CD14-positive monocyte (primary cell): ENCODE data around the gene APOC3. TPM values are rescaled to one million over a fixed set of nuclear protein-coding genes. Genes with fewer than 3 reads are reported as not detected.

Source experiments
- DNase-seq, 3 donors: peaks; one replicate each; pipeline ENCODE4 v3.0.0-alpha.2; 2011 to 2022
- H2AFZ ChIP-seq: 2 replicates; pipeline ENCODE4 v1.6.0; 2012; ENCODE audit warnings: mild to moderate bottlenecking, low read depth, low read length, inconsistent platforms; ENCODE audit not compliant: insufficient read depth, poor library complexity, severe bottlenecking
- H3K27ac ChIP-seq, 2 donors: 1 replicate in 1 of 2; 2 replicates in 1 of 2; pipeline ENCODE4 v1.5.1; 2012 to 2013; ENCODE audit warnings: low read length in 2 of 2, control low read depth in 1 of 2, inconsistent platforms in 1 of 2, low read depth in 1 of 2, mild to moderate bottlenecking in 1 of 2
- H3K27me3 ChIP-seq, 2 donors: one replicate each; pipeline versions ENCODE4 v1.6.0 to v1.6.1; 2011 to 2013; ENCODE audit warnings: low read length in 2 of 2; ENCODE audit not compliant: control insufficient read depth in 2 of 2, insufficient read depth in 2 of 2
- H3K36me3 ChIP-seq, 2 donors: replicated peaks in 1 of 2; 1 replicate in 1 of 2; 2 replicates in 1 of 2; pipeline versions ENCODE4 v1.5.1 to v1.6.1; 2012 to 2013; ENCODE audit warnings: low read length in 2 of 2, control low read depth in 1 of 2, inconsistent platforms in 1 of 2, mild to moderate bottlenecking in 1 of 2; ENCODE audit not compliant: insufficient read depth in 2 of 2, control insufficient read depth in 1 of 2
- H3K4me1 ChIP-seq, 2 donors: 1 replicate in 1 of 2; 2 replicates in 1 of 2; pipeline versions ENCODE4 v1.5.1 to v1.6.1; 2012 to 2013; ENCODE audit warnings: low read length in 2 of 2, control low read depth in 1 of 2, inconsistent platforms in 1 of 2, mild to moderate bottlenecking in 1 of 2, moderate library complexity in 1 of 2; ENCODE audit not compliant: insufficient read depth in 2 of 2, control insufficient read depth in 1 of 2
- H3K4me2 ChIP-seq: replicated peaks from 2 replicates; pipeline ENCODE3; 2012; ENCODE audit warnings: low read length, moderate library complexity, mild to moderate bottlenecking; ENCODE audit not compliant: poor library complexity, severe bottlenecking; ENCODE audit errors: extremely low read depth
- H3K4me3 ChIP-seq, 3 experiments: fragments of 200-600 bp in 1 of 3; sonication (generic) in 1 of 3; replicated peaks in 1 of 3; 1 replicate in 2 of 3; 2 replicates in 1 of 3; pipeline ENCODE4 v1.5.1; 2011 to 2013; ENCODE audit warnings: low read length in 3 of 3, mild to moderate bottlenecking in 3 of 3, control low read depth in 2 of 3, low read depth in 2 of 3, inconsistent platforms in 1 of 3, moderate library complexity in 1 of 3
- H3K79me2 ChIP-seq: 2 replicates; pipeline ENCODE4 v1.6.0; 2012; ENCODE audit warnings: mild to moderate bottlenecking, control low read depth, inconsistent platforms, low read length, moderate library complexity; ENCODE audit not compliant: insufficient read depth
- H3K9ac ChIP-seq: 2 replicates; pipeline ENCODE4 v1.6.0; 2017; ENCODE audit warnings: low read length, mild to moderate bottlenecking; ENCODE audit not compliant: insufficient read depth, poor library complexity, severe bottlenecking
- H3K9me3 ChIP-seq, 2 donors: replicated peaks in 1 of 2; 1 replicate in 1 of 2; 2 replicates in 1 of 2; pipeline versions ENCODE4 v1.5.1 to v1.6.1; 2012 to 2013; ENCODE audit warnings: low read length in 2 of 2, control low read depth in 1 of 2; ENCODE audit not compliant: control insufficient read depth in 1 of 2, insufficient read depth in 1 of 2
- H4K20me1 ChIP-seq: 2 replicates; pipeline ENCODE4 v1.6.0; 2012; ENCODE audit warnings: mild to moderate bottlenecking, low read length, control low read depth, moderate library complexity; ENCODE audit not compliant: insufficient read depth
- H3K27ac Mint-ChIP-seq, 7 donors: one replicate each; pipeline ENCODE4 v1.8.0; 2020; ENCODE audit warnings: mild to moderate bottlenecking in 7 of 7, mixed read lengths in 7 of 7, moderate library complexity in 6 of 7, inconsistent platforms in 2 of 7
- H3K27me3 Mint-ChIP-seq, 3 donors: one replicate each; pipeline ENCODE4 v1.8.0; 2021 to 2022; ENCODE audit warnings: low read depth in 3 of 3, mild to moderate bottlenecking in 3 of 3, mixed read lengths in 3 of 3, moderate library complexity in 3 of 3, inconsistent platforms in 1 of 3
- H3K36me3 Mint-ChIP-seq, 2 donors: one replicate each; pipeline ENCODE4 v1.8.0; 2020; ENCODE audit warnings: mixed read lengths in 2 of 2, inconsistent platforms in 1 of 2, mild to moderate bottlenecking in 1 of 2
- H3K4me1 Mint-ChIP-seq: one replicate; pipeline ENCODE4 v1.8.0; 2020; ENCODE audit warnings: mild to moderate bottlenecking, mixed read lengths
- H3K4me3 Mint-ChIP-seq, 2 donors: one replicate each; pipeline ENCODE4 v1.8.0; 2020; ENCODE audit warnings: mild to moderate bottlenecking in 2 of 2, mixed read lengths in 2 of 2, moderate library complexity in 1 of 2
- H3K9me3 Mint-ChIP-seq, 7 donors: one replicate each; pipeline ENCODE4 v1.8.0; 2020 to 2022; ENCODE audit warnings: mixed read lengths in 7 of 7, mild to moderate bottlenecking in 6 of 7, moderate library complexity in 6 of 7, inconsistent platforms in 2 of 7
- WGBS: methylation state at CpG from one replicate; pipeline ENCODE4 v1.1.5; 2013; ENCODE audit warnings: missing lambda C conversion rate; ENCODE audit not compliant: insufficient coverage; 5-methylcytosine and 5-hydroxymethylcytosine counted together
- intact Hi-C, 2 donors: fragments of 100-400 bp; cut with micrococcal nuclease; formaldehyde crosslinking; loops; one replicate each; pipeline versions ENCODE4 v1.15.0 to v1.15.1; 2023
- polyA plus RNA-seq, 3 donors: library from polyadenylated mRNA; depleted of rRNA in 1 of 3; unstranded in 2 of 3; stranded (reverse) in 1 of 3; fragments of 300-500 nt in 2 of 3; fragments of >200 nt in 1 of 3; fragmentation: Illumina TruSeq in 2 of 3; gene quantifications; 1 replicate in 2 of 3; 2 replicates in 1 of 3; pipeline ENCODE4 v1.2.3, GENCODE V29; 2012 to 2021
- TF ChIP-seq, protein P1 (sequence below): fragments of 200-600 bp; IDR thresholded peaks from one replicate; pipeline ENCODE4 v1.8.0; 2022; ENCODE audit warnings: antibody characterized with exemption, mild to moderate bottlenecking

The APOC3 gene
- polyA plus RNA-seq, 3 donors, result not detected

DNA sequence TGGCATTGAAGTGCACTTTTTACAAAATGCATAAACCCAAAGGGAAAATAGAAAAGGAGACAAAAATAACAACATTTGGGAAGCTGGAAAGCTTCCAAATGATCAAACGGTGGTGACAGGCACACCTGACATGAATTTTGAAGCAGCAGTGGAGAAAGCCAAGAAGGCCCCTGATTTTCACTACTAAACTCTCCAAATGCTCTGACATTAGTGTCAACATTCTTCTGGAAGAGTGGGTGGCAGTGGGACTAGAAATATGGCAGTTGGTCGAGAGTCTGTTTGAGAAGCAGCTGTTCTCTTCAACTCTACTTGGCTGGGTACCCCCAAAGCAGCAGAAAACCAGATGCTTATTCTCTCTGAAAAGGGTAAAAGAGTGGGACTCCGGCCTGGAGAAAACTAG, 25.7 kb upstream of the APOC3 start:
- Histone ChIP-seq H3K27me3 (no peaks in the 10 kb centered on the region), H3K36me3 (no peaks in the 10 kb centered on the region), H3K27ac (no peak overlapping the region), H2AFZ (no peak overlapping the region), H3K9ac (no peak overlapping the region), H3K79me2 (no peaks in the 10 kb centered on the region), H3K4me3 (no peak overlapping the region), H3K4me2 (no peak overlapping the region), H3K4me1 (no peaks in the 10 kb centered on the region), H3K9me3 (no peaks in the 10 kb centered on the region), H4K20me1 (no peaks in the 10 kb centered on the region)
- Mint-ChIP-seq H3K27ac (no peak overlapping the region), H3K27me3 (peaks cover 2 to 7% (median 3%) of the 10 kb centered on the region in 3 donors), H3K4me3 (no peak overlapping the region), H3K4me1 (no peaks in the 10 kb centered on the region), H3K36me3 (no peaks in the 10 kb centered on the region), H3K9me3 (peaks cover 0 to 2% (median 0%) of the 10 kb centered on the region in 7 donors)
- DNase-seq, result no peak
- intact Hi-C loops, result no loop called here
- WGBS, result 67% methylated on average over 1 of the region's 3 CpGs
- TF ChIP-seq, protein P1, sequence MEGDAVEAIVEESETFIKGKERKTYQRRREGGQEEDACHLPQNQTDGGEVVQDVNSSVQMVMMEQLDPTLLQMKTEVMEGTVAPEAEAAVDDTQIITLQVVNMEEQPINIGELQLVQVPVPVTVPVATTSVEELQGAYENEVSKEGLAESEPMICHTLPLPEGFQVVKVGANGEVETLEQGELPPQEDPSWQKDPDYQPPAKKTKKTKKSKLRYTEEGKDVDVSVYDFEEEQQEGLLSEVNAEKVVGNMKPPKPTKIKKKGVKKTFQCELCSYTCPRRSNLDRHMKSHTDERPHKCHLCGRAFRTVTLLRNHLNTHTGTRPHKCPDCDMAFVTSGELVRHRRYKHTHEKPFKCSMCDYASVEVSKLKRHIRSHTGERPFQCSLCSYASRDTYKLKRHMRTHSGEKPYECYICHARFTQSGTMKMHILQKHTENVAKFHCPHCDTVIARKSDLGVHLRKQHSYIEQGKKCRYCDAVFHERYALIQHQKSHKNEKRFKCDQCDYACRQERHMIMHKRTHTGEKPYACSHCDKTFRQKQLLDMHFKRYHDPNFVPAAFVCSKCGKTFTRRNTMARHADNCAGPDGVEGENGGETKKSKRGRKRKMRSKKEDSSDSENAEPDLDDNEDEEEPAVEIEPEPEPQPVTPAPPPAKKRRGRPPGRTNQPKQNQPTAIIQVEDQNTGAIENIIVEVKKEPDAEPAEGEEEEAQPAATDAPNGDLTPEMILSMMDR, result no peak

DNA sequence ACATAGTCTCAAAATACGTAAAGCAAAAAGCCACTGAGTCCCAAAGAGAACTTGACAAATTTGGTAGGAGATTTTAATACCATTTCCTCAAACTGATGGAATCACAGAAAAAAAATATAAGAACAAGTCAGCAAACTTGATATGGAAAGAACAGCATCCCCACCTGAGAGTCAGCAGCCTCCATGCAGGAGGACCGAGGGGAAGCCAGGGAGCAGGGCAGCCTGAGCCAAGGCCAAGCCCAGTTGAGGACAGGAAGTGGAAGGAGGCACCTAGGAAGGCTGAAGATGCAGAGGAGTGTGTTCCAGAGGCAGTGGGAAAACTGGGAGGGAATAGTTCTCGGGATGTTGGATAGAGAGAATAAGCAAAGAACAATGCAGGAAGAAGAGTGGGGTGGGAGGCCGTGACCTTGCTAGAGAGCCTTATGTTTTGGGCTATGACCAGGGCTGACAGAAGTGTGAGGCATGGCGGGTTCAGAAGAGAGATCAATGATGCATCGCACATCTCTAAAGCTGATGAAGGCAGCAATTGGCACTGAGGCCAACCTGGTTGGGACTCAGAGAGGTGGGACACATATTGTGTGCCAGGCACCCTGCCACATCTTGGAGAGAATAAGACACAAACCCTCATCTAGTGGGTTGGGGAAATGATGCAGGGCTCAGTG, 22.0 kb upstream of the APOC3 start:
- H3K4me3 ChIP-seq, result no peak overlapping the region
- Mint-ChIP-seq H3K9me3 (peaks cover 0 to 2% (median 0%) of the 10 kb centered on the region in 7 donors), H3K4me3 (no peak overlapping the region), H3K4me1 (no peaks in the 10 kb centered on the region), H3K27ac (no peak overlapping the region), H3K36me3 (no peaks in the 10 kb centered on the region), H3K27me3 (peaks cover 3 to 8% (median 4%) of the 10 kb centered on the region in 3 donors)
- no peaks in the 10 kb centered on the region for H4K20me1 ChIP-seq
- no peak for DNase-seq
- WGBS, result 93% methylated on average over 3 of the region's 6 CpGs
- no peaks in the 10 kb centered on the region for H3K79me2 ChIP-seq
- no peaks in the 10 kb centered on the region for H3K27me3 ChIP-seq
- H3K36me3 ChIP-seq, result no peaks in the 10 kb centered on the region
- TF ChIP-seq, protein P1, result no peak
- H3K27ac ChIP-seq, result no peak overlapping the region
- H3K4me1 ChIP-seq, result no peaks in the 10 kb centered on the region
- no peak overlapping the region for H2AFZ ChIP-seq
- H3K9me3 ChIP-seq, result no peaks in the 10 kb centered on the region
- no peak overlapping the region for H3K4me2 ChIP-seq
- intact Hi-C loops, result no loop called here
- no peak overlapping the region for H3K9ac ChIP-seq
